ENCODE data around the gene NOP53.

DNA sequence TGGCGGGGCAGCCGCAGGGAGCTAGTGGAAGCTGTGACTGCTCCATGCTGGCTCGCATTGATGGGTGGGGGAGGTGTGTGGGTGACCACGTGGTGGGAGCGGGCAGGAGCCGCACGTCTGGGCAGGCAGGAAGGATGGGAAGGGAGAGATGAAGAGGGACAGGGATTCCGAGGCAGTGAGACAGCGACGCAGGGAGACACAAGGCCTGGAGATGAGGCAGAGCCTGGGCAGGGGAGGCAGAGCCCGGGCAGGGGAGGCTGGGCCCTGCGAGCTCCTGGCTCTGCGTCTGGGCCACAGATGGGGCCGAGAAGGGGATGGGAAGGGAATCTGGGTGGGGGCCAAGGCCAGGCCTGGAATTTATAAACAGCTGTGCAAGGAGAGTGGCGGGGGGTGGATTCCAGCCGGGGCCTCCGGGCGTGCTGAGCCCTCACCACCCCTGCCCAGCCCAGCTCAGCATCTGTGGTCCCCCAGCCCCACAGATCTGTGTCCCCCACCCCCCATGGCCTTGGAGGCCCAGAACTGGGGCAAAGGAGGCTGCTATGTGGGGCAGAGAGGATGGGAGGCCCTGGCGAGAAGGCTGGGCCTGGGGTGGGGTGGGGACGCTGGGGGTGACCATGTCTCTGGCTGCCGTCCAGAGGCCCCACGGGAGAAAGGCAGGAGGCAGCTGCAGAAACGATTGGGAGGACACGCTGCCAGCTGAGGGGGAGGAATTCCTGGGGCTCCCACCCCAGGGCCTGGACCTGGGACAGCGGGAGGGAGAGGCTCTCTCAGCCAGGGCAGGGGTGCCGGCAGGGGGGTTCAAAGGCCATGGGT is 26.1 kb upstream of the NOP53 start:
- TF ChIP-seq, protein P1, sequence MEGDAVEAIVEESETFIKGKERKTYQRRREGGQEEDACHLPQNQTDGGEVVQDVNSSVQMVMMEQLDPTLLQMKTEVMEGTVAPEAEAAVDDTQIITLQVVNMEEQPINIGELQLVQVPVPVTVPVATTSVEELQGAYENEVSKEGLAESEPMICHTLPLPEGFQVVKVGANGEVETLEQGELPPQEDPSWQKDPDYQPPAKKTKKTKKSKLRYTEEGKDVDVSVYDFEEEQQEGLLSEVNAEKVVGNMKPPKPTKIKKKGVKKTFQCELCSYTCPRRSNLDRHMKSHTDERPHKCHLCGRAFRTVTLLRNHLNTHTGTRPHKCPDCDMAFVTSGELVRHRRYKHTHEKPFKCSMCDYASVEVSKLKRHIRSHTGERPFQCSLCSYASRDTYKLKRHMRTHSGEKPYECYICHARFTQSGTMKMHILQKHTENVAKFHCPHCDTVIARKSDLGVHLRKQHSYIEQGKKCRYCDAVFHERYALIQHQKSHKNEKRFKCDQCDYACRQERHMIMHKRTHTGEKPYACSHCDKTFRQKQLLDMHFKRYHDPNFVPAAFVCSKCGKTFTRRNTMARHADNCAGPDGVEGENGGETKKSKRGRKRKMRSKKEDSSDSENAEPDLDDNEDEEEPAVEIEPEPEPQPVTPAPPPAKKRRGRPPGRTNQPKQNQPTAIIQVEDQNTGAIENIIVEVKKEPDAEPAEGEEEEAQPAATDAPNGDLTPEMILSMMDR (IDR thresholded peaks at IDR 0.05; ENCODE audit: borderline replicate concordance, extremely low read depth, low read length, poor library complexity, severe bottlenecking), result no peak
- no peak for TF ChIP-seq EZH2 (IDR thresholded peaks at IDR 0.05; ENCODE audit: borderline replicate concordance, low read depth, low read length, severe bottlenecking)
